Trophoblast cell (in vitro differentiated cells and primary cell): ENCODE results near the gene ACTR3.
A peak's percentile ranks its signal among the peaks of the same experiment; 100 is the strongest.

Source experiments
- DNase-seq, 2 donors: peaks; one replicate each; pipeline ENCODE4 v3.0.0-alpha.2; 2016
- H2AFZ ChIP-seq: 2 replicates; pipeline ENCODE4 v1.6.1; 2013; ENCODE audit warnings: low read length, moderate library complexity, mild to moderate bottlenecking; ENCODE audit not compliant: insufficient read depth, poor library complexity
- H2AK5ac ChIP-seq: 2 replicates; pipeline ENCODE4 v1.6.1; 2013; ENCODE audit warnings: mild to moderate bottlenecking, low read length
- H2BK120ac ChIP-seq: 2 replicates; pipeline ENCODE4 v1.6.1; 2013; ENCODE audit warnings: low read length, mild to moderate bottlenecking, moderate library complexity; ENCODE audit not compliant: insufficient read depth, poor library complexity
- H2BK12ac ChIP-seq: 2 replicates; pipeline ENCODE4 v1.6.1; 2013; ENCODE audit warnings: mild to moderate bottlenecking, low read length, moderate library complexity
- H2BK5ac ChIP-seq: 2 replicates; pipeline ENCODE4 v1.6.1; 2013; ENCODE audit warnings: low read length, low read depth, moderate library complexity, mild to moderate bottlenecking; ENCODE audit not compliant: poor library complexity
- H3K14ac ChIP-seq: 2 replicates; pipeline ENCODE4 v1.6.1; 2013; ENCODE audit warnings: mild to moderate bottlenecking, low read length
- H3K18ac ChIP-seq: 2 replicates; pipeline ENCODE4 v1.6.1; 2013; ENCODE audit warnings: mild to moderate bottlenecking, low read length
- H3K23ac ChIP-seq: 2 replicates; pipeline ENCODE4 v1.6.1; 2013; ENCODE audit warnings: low read length
- H3K27ac ChIP-seq: 2 replicates; pipeline ENCODE4 v1.5.1; 2013; ENCODE audit warnings: low read depth, mild to moderate bottlenecking, inconsistent platforms, low read length, moderate library complexity
- H3K27me3 ChIP-seq: 2 replicates; pipeline ENCODE4 v1.6.1; 2013; ENCODE audit warnings: inconsistent platforms, mild to moderate bottlenecking, low read length, moderate library complexity; ENCODE audit not compliant: insufficient read depth
- H3K36me3 ChIP-seq, 2 experiments: 1 replicate in 1 of 2; 2 replicates in 1 of 2; pipeline ENCODE4 v1.6.1; 2013; ENCODE audit warnings: low read length in 2 of 2, mild to moderate bottlenecking in 2 of 2, moderate library complexity in 1 of 2; ENCODE audit not compliant: insufficient read depth in 2 of 2, control insufficient read depth in 1 of 2
- H3K4ac ChIP-seq: 2 replicates; pipeline ENCODE4 v1.6.1; 2013; ENCODE audit warnings: low read depth, mild to moderate bottlenecking, low read length, moderate library complexity
- H3K4me1 ChIP-seq, 2 experiments: 1 replicate in 1 of 2; 2 replicates in 1 of 2; pipeline ENCODE4 v1.6.1; 2013; ENCODE audit warnings: low read length in 2 of 2, mild to moderate bottlenecking in 2 of 2, moderate library complexity in 1 of 2; ENCODE audit not compliant: insufficient read depth in 2 of 2, control insufficient read depth in 1 of 2
- H3K4me2 ChIP-seq: 2 replicates; pipeline ENCODE4 v1.6.1; 2013; ENCODE audit warnings: inconsistent platforms, mild to moderate bottlenecking, low read length, moderate library complexity
- H3K4me3 ChIP-seq: 2 replicates; pipeline ENCODE4 v1.5.1; 2013; ENCODE audit warnings: mild to moderate bottlenecking, low read depth, low read length, inconsistent platforms
- H3K79me1 ChIP-seq: one replicate; pipeline ENCODE4 v1.6.1; 2013; ENCODE audit warnings: low read length
- H3K79me2 ChIP-seq: 2 replicates; pipeline ENCODE4 v1.6.1; 2013; ENCODE audit warnings: low read length, mild to moderate bottlenecking; ENCODE audit not compliant: control insufficient read depth, insufficient read depth, poor library complexity
- H3K9ac ChIP-seq: 2 replicates; pipeline ENCODE4 v1.6.1; 2013; ENCODE audit warnings: mild to moderate bottlenecking, low read length
- H3K9me3 ChIP-seq: 2 replicates; pipeline ENCODE4 v1.6.1; 2013; ENCODE audit warnings: low read depth, mild to moderate bottlenecking, control low read depth, inconsistent platforms, low read length; ENCODE audit not compliant: insufficient read depth
- H4K12ac ChIP-seq: 2 replicates; pipeline ENCODE4 v1.6.1; 2013; ENCODE audit warnings: low read depth, mild to moderate bottlenecking, low read length, moderate library complexity
- H4K8ac ChIP-seq: 2 replicates; pipeline ENCODE4 v1.6.1; 2013; ENCODE audit warnings: low read depth, mild to moderate bottlenecking, low read length, moderate library complexity
- H4K91ac ChIP-seq: one replicate; pipeline ENCODE4 v1.6.1; 2013; ENCODE audit warnings: low read depth, mild to moderate bottlenecking, low read length, moderate library complexity
- WGBS: extraction: QIAGEN DNeasy Blood & Tissue Kit; methylation state at CpG from one replicate; pipeline ENCODE4 v1.1.7; 2013; ENCODE audit warnings: missing lambda C conversion rate; ENCODE audit not compliant: insufficient read length, insufficient coverage; ENCODE audit errors: extremely low coverage; 5-methylcytosine and 5-hydroxymethylcytosine counted together

ACTR3 gene

GRCh38 chr2:113873867-113874266 lies 16.0 kb upstream of the ACTR3 start:
- WGBS, result no CpG with 5 or more reads among the region's 3 CpGs
- Histone ChIP-seq H3K27me3 (no peaks in the 10 kb centered on the region), H4K12ac (no peak overlapping the region), H3K36me3 (no peaks in the 10 kb centered on the region), H2AFZ (no peak overlapping the region), H3K9me3 (no peaks in the 10 kb centered on the region), H3K18ac (no peak overlapping the region), H3K79me2 (no peaks in the 10 kb centered on the region), H3K14ac (no peak overlapping the region), H3K23ac (no peak overlapping the region), H3K9ac (no peak overlapping the region), H2AK5ac (no peak overlapping the region), H3K27ac (no peak overlapping the region), H3K4me1 (peaks cover 0 to 10% of the 10 kb centered on the region in 2 experiments), H4K91ac (no peak overlapping the region), H2BK120ac (no peak overlapping the region), H2BK12ac (no peak overlapping the region), H3K79me1 (no peaks in the 10 kb centered on the region), H3K4ac (no peak overlapping the region), H4K8ac (no peak overlapping the region), H2BK5ac (no peak overlapping the region), H3K4me2 (no peak overlapping the region), H3K4me3 (no peak overlapping the region)
- DNase-seq, result no peak

GRCh38 chr2:113875135-113875534 lies 14.8 kb upstream of the ACTR3 start:
- Histone ChIP-seq H3K4ac (no peak overlapping the region), H3K27me3 (no peaks in the 10 kb centered on the region), H3K79me2 (no peaks in the 10 kb centered on the region), H2AFZ (no peak overlapping the region), H3K36me3 (no peaks in the 10 kb centered on the region), H3K4me1 (peaks cover 0 to 10% of the 10 kb centered on the region in 2 experiments), H3K79me1 (no peaks in the 10 kb centered on the region), H4K8ac (no peak overlapping the region), H3K18ac (no peak overlapping the region), H3K9me3 (no peaks in the 10 kb centered on the region), H2BK5ac (no peak overlapping the region), H3K4me3 (no peak overlapping the region), H3K14ac (no peak overlapping the region), H2BK120ac (no peak overlapping the region), H3K23ac (no peak overlapping the region), H3K4me2 (no peak overlapping the region), H3K27ac (no peak overlapping the region), H4K91ac (no peak overlapping the region), H2AK5ac (no peak overlapping the region), H4K12ac (no peak overlapping the region), H3K9ac (no peak overlapping the region), H2BK12ac (no peak overlapping the region)
- no CpG with 5 or more reads among the region's 2 CpGs for WGBS
- DNase-seq, result no peak

GRCh38 chr2:113876503-113877387 lies 13.1 kb upstream of the ACTR3 start:
- Histone ChIP-seq H3K36me3 (no peaks in the 10 kb centered on the region), H3K27me3 (no peaks in the 10 kb centered on the region), H2BK120ac (no peak overlapping the region), H3K4ac (no peak overlapping the region), H3K18ac (no peak overlapping the region), H2BK5ac (no peak overlapping the region), H2BK12ac (no peak overlapping the region), H3K79me1 (no peaks in the 10 kb centered on the region), H4K8ac (no peak overlapping the region), H3K14ac (no peak overlapping the region), H4K91ac (no peak overlapping the region), H3K23ac (no peak overlapping the region), H3K79me2 (no peaks in the 10 kb centered on the region), H4K12ac (no peak overlapping the region), H2AK5ac (no peak overlapping the region), H2AFZ (no peak overlapping the region), H3K4me1 (peaks cover 0 to 10% of the 10 kb centered on the region in 2 experiments), H3K9me3 (no peaks in the 10 kb centered on the region), H3K4me2 (no peak overlapping the region), H3K9ac (no peak overlapping the region), H3K4me3 (no peak overlapping the region), H3K27ac (no peak overlapping the region)
- peak; percentile 43 to 46 for DNase-seq
- no CpG with 5 or more reads among the region's 19 CpGs for WGBS

GRCh38 chr2:113877711-113878598 lies 11.9 kb upstream of the ACTR3 start:
- WGBS, result no CpG with 5 or more reads among the region's 4 CpGs
- H3K9ac ChIP-seq, result no peak overlapping the region
- no peak overlapping the region for H3K4me2 ChIP-seq
- H4K8ac ChIP-seq, result no peak overlapping the region
- no peak overlapping the region for H2AFZ ChIP-seq
- H3K4me1 ChIP-seq, result peaks cover 0 to 7% of the 10 kb centered on the region in 2 experiments
- H2BK5ac ChIP-seq, result no peak overlapping the region
- no peak for DNase-seq
- no peak overlapping the region for H2BK12ac ChIP-seq
- H3K23ac ChIP-seq, result no peak overlapping the region
- H3K18ac ChIP-seq, result no peak overlapping the region
- no peak overlapping the region for H3K14ac ChIP-seq
- no peaks in the 10 kb centered on the region for H3K9me3 ChIP-seq
- H3K79me1 ChIP-seq, result no peaks in the 10 kb centered on the region
- peaks cover under 1 to 3% of the 10 kb centered on the region in 2 experiments for H3K36me3 ChIP-seq
- H3K4ac ChIP-seq, result no peak overlapping the region
- no peak overlapping the region for H4K91ac ChIP-seq
- H3K79me2 ChIP-seq, result no peaks in the 10 kb centered on the region
- H2AK5ac ChIP-seq, result no peak overlapping the region
- H2BK120ac ChIP-seq, result no peak overlapping the region
- no peak overlapping the region for H3K27ac ChIP-seq
- no peaks in the 10 kb centered on the region for H3K27me3 ChIP-seq
- no peak overlapping the region for H3K4me3 ChIP-seq
- H4K12ac ChIP-seq, result no peak overlapping the region
